Choroid plexus epithelial cell (primary cell): ENCODE data around the gene ST6GALNAC1.

Source experiments
- DNase-seq: peaks from one replicate; pipeline ENCODE4 v3.0.0-alpha.2; 2010; ENCODE audit warnings: low read depth
- H3K4me3 ChIP-seq: 2 replicates; pipeline ENCODE4 v1.5.1; 2011; ENCODE audit warnings: low read depth, mild to moderate bottlenecking, control low read depth, low read length, moderate library complexity
- CTCF ChIP-seq: conservative IDR thresholded peaks from 2 replicates; pipeline ENCODE4 v1.5.1; 2011; ENCODE audit warnings: low read depth, mild to moderate bottlenecking, control low read depth, inconsistent platforms, low read length, moderate library complexity

The ST6GALNAC1 gene

GRCh38 chr17:76670020-76670717, 26.6 kb upstream of the ST6GALNAC1 start:
- no peak overlapping the region for H3K4me3 ChIP-seq
- no peak for TF ChIP-seq CTCF
- peak; percentile 75 for DNase-seq

DNA sequence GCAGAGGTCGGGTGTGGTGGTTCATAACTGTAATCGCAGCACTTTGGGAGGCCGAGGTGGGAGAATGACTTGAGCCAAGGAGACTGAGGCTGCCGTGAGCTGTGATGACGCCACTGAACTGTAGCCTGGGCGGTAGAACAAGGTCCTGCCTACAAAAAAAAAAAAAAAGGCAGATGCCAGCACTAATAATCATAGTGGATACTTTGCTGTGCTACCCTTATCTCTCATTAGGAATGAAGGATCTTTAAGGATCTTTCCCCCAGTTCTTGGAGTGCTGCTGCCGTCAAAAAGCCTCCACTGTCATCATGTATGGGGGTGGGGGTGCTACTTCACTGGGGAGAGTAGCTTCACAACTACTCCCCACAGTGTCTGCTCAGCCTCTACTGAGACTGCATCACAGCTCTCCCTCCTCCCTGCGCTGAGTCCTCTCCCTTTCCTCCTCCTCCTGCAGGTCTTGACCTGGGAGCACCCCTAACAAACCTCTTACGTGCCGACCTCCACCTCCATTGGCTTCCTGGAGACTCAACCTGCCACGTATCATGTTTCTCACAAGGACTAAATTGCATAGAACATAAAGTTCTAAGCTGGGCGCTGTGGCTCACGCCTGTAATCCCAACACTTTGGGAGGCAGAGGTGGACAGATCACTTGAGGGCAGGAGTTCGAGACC, 24.4 kb upstream of the ST6GALNAC1 start:
- no peak for TF ChIP-seq CTCF
- peak; percentile 56 for DNase-seq
- no peak overlapping the region for H3K4me3 ChIP-seq

DNA sequence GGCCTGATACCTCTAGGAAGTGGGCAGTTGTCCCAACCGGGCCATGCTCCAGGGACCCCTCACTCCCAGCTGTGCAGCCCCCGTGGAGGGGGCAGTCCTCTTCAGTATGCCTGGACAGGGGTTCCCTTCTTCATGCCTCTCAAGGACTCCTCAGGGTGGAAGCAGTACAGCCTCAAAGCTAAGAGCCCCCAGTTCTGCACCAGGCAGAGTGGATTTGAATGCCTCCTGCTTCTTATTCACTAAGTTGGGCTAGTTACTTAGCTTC, 23.9 kb upstream of the ST6GALNAC1 start:
- DNase-seq: no peak
- no peak for TF ChIP-seq CTCF
- no peak overlapping the region for H3K4me3 ChIP-seq

DNA sequence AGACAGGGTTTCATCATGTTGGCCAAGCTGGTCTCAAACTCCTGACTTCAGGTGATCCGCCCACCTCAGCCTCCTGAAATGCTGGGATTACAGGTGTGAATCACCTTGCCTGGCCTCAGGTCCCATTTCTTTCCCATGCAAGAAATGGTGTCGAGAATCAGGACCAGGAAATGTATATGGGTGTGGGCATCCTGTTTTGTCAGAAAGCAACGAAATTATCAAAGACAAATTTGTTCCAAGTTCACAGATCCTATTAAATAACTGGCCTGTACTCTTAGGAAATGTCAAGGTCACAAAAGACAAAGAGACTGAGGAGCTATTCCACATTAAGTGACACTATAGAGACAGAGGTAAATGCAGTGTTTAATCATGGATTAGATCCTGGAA, 17.1 kb upstream of the ST6GALNAC1 start:
- no peak overlapping the region for H3K4me3 ChIP-seq
- DNase-seq: no peak
- TF ChIP-seq CTCF: no peak

DNA sequence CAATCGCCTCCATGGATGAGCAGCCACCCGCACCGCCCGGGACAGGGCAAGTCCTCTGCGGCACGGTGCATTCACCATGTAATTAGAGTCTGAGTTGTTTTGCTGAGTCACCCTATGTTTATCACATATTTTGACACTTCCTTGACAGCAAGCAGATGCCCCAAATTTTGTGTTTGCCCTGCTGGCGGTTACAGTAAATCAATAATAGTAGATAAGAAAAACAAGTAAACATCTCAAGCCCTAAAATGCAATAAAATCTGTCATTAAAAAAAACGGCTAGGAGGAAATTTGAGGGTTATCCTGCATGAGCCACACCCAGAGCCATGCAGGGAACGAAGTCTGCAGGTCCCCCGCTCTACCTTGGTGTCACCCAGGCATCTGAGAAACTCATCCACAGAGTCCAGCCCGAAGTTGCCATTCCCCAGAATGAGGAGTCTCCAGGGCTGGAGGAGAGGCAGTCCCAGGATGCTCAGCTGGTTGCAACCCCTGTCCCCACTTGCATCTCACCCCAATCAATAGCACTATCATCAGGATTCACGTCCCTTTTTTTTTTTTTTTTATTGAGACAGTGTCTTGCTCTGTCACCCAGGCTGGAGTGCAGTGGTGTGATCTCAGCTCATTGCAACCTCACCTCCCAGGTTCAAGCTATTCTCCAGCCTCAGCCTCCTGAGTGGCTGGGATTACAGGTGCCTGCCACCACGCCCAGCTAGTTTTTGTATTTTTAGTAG, 16.5 kb upstream of the ST6GALNAC1 start:
- DNase-seq: no peak
- no peak for TF ChIP-seq CTCF
- no peak overlapping the region for H3K4me3 ChIP-seq

DNA sequence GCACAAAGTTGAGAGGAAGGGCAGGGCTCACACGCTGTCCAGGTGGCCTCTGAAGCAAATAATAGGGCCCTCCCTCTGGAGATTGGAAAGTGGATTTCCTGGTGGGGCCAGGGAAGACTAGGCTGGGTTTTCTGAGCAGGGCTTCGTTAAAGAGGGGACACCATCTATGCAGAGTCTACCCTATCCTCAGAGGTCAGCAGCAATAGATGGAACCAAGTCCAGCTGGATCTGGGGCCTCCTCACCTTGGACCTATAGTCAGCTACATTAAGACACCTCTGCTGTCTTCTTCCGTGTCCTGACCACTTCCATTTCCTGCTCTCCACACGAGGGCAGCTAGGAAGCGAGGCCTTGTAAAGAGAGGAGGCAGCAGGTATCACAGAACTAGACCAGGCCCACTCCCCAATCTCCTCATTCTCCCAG, 14.7 kb upstream of the ST6GALNAC1 start:
- no peak for DNase-seq
- no peak for TF ChIP-seq CTCF

More for the DNA sequence above, 14.7 kb upstream of the ST6GALNAC1 start:
- no peak overlapping the region for H3K4me3 ChIP-seq
